ENCODE measurements around the gene CDC6. TPM values are rescaled to one million over a fixed set of nuclear protein-coding genes. Genes with fewer than 3 reads are reported as not detected.

CDC6 gene
- total RNA-seq, 2 experiments from 2014 or later = 95.6 to 95.7 TPM

DNA sequence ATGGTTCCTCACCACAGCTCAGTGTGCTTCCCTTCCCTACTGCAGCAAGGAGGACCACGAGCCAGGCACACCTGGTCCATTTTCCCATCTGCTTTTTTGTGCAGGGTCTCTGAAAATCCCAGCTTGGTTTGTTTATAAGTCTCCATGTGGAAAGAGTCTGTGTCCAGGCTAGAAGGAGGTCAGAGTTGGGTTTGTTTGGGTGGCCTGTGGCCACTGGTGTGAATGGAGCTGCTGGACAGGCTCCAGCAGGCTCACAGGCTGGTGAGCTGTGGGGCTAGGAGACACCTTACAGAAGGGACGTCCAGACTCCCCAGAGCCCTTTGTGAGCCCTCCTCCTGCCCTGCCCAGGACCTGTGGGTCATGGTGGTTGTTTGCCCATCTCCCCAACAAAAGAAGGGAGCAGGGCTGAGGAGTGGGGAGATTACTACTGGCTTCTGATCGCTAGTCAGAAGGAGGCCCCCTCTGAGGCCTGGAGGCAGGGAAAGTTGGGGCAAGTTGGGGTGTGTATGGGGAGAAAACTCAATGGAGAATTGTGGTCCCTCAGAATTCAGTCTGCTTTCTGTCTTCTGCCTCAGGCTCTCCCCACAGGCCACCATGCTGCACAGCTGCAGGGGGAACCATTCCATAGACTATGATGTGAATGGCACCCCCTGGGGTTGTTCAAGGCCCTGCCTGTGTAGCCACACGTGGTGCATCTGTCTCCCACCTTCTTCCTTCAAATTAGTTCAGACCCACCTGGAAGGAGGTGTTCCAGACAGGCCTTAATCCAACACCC lies 25.4 kb downstream of the CDC6 start:
- DNase-seq = no peak
- CTCF ChIA-PET = interaction anchor here (0.8 to 1.3 kb wide), 3 partner anchors 10 to 42 kb away, joined by 3 to 6 read pairs (median 4); no protein-coding TSS in a partner anchor
- intact Hi-C loops (cut with micrococcal nuclease) = no loop called here
- Mint-ChIP-seq H3K4me1 (ENCODE audit: low read depth) (peaks cover 62% of the 10 kb centered on the region), H3K4me3 (no peak overlapping the region), H3K27me3 (no peaks in the 10 kb centered on the region), H3K27ac (peak overlapping the region; percentile 28), H3K9me3 (no peaks in the 10 kb centered on the region), H3K36me3 (no peaks in the 10 kb centered on the region)
- POLR2A ChIA-PET = no interaction called here

DNA sequence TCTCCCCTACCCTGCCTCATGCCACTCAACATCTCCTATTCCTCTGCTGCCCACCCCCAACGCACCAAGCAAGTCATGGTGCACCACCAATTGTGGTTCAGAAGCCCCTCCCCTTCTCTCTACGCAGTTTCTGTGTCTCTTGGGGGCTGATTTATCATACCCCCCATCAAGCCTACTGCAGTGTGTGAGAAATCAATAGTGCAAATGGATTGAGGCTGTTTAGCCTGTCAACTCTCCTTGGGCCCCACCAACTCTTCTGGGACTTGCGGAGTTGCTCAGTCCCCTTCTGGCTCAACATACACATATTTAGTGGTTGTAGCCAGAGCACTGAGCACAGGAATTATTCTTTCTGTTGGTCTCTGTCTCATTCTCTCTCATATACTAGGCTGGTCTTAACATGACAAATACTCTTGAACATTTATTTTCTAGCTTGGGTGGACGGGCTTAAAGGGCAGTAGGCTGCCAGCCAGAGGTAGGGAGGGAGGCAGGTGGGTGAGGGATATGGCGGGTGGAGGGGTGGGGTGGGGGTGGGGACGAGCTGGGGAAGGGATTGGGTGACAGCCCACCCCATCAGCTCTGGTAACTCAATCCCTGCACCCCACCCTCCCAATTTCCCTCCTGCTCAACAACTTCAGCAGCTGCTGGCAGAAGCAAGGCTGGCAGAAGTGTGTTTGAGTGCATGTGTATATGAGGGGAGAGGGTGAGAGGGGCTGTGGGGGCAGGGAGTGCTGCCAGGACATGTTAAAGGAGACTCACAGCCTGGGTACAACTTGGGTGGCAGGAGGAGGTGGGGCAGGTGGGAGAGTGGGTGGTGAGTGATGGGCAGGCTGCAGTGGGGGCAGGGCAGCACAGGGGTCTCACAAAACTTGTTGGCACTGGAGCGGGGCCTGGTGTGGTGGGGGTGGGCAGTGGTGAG lies 26.2 kb downstream of the CDC6 start:
- H3K4me1 Mint-ChIP-seq (ENCODE audit: low read depth) = peaks cover 63% of the 10 kb centered on the region
- no peaks in the 10 kb centered on the region for H3K9me3 Mint-ChIP-seq
- intact Hi-C loops (cut with micrococcal nuclease) = no loop called here
- ChIA-PET POLR2A (interaction anchor here (0.6 to 1.8 kb wide), 4 partner anchors 10 to 73 kb away, joined by 3 to 8 read pairs (median 4); partner anchors contain the start of gene CDC6), CTCF (interaction anchor here (0.8 to 4.7 kb wide), 5 partner anchors 12 to 123 kb away, joined by 3 to 30 read pairs (median 3); no protein-coding TSS in a partner anchor)
- DNase-seq = no peak
- peaks cover 2% of the 10 kb centered on the region for H3K36me3 Mint-ChIP-seq
- no peaks in the 10 kb centered on the region for H3K27me3 Mint-ChIP-seq
- peak overlapping the region; percentile 68 for H3K27ac Mint-ChIP-seq
- peak overlapping the region; percentile 34 for H3K4me3 Mint-ChIP-seq

DNA sequence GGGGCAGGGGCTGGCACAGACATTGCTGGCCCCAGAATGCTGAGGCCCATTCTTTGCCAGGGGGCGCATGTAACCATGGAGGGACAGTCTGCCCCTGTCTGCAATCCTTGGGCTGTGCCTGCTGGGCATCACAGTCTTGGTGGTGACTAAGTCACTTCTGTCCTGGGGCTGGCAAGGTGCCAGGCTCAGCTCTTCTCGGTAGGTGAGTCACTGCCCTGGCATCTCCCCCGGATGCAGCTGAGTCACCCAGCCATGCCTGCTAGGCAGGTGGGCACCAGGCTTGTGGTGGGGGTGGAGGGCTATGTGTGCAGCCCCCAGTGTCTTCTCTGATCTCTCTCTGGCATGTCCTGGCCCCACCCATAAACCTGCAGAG lies 26.9 kb downstream of the CDC6 start:
- DNase-seq = peak; percentile 95
- H3K4me3 Mint-ChIP-seq = peak overlapping the region; percentile 34
- POLR2A ChIA-PET = interaction anchor here (0.6 to 1.8 kb wide), 4 partner anchors 11 to 74 kb away, joined by 3 to 8 read pairs (median 4); partner anchors contain the start of gene CDC6
- peaks cover 4% of the 10 kb centered on the region for H3K36me3 Mint-ChIP-seq
- H3K9me3 Mint-ChIP-seq = no peaks in the 10 kb centered on the region
- H3K4me1 Mint-ChIP-seq (ENCODE audit: low read depth) = peaks cover 65% of the 10 kb centered on the region
- intact Hi-C loops (cut with micrococcal nuclease) = no loop called here
- CTCF ChIA-PET = interaction anchor here (0.8 to 5.1 kb wide), 8 partner anchors 8 to 123 kb away, joined by 3 to 50 read pairs (median 5); no protein-coding TSS in a partner anchor
- H3K27me3 Mint-ChIP-seq = no peaks in the 10 kb centered on the region
- peak overlapping the region; percentile 68 for H3K27ac Mint-ChIP-seq

DNA sequence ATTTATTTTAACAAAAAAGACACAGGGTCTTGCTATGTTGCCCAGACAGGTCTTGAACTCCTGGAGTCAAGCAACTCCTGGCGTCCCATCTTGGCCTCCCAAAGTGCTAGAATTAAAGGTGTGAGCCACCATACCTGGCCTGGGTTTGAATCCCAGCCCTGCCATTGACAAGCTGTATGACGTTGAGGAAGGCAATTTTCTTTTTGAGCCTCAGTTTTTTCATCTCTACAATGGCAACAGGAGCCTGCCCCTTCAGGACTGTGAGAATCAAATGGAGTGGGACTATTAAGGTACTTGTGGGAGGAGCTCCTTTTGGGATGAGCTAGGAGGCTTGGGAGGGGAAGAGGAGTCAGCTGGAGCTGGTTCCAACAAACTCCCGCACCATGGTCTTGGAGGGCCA lies 27.5 kb downstream of the CDC6 start:
- no peak overlapping the region for H3K4me3 Mint-ChIP-seq
- no peaks in the 10 kb centered on the region for H3K9me3 Mint-ChIP-seq
- CTCF ChIA-PET = interaction anchor here (0.6 to 5.1 kb wide), 10 partner anchors 8 to 124 kb away, joined by 3 to 50 read pairs (median 4); no protein-coding TSS in a partner anchor
- intact Hi-C loops (cut with micrococcal nuclease) = loop anchor here (5.0 kb wide), 3 partner anchors 42 to 292 kb away; partner anchors contain the start of gene TOP2A
- DNase-seq = no peak
- H3K36me3 Mint-ChIP-seq = peaks cover 4% of the 10 kb centered on the region
- peaks cover 69% of the 10 kb centered on the region for H3K4me1 Mint-ChIP-seq (ENCODE audit: low read depth)
- H3K27ac Mint-ChIP-seq = peak overlapping the region; percentile 35
- POLR2A ChIA-PET = interaction anchor here (1.2 to 1.8 kb wide), 5 partner anchors 9 to 96 kb away, joined by 3 to 8 read pairs (median 4); partner anchors contain the start of genes CDC6 and WIPF2
- no peaks in the 10 kb centered on the region for H3K27me3 Mint-ChIP-seq

DNA sequence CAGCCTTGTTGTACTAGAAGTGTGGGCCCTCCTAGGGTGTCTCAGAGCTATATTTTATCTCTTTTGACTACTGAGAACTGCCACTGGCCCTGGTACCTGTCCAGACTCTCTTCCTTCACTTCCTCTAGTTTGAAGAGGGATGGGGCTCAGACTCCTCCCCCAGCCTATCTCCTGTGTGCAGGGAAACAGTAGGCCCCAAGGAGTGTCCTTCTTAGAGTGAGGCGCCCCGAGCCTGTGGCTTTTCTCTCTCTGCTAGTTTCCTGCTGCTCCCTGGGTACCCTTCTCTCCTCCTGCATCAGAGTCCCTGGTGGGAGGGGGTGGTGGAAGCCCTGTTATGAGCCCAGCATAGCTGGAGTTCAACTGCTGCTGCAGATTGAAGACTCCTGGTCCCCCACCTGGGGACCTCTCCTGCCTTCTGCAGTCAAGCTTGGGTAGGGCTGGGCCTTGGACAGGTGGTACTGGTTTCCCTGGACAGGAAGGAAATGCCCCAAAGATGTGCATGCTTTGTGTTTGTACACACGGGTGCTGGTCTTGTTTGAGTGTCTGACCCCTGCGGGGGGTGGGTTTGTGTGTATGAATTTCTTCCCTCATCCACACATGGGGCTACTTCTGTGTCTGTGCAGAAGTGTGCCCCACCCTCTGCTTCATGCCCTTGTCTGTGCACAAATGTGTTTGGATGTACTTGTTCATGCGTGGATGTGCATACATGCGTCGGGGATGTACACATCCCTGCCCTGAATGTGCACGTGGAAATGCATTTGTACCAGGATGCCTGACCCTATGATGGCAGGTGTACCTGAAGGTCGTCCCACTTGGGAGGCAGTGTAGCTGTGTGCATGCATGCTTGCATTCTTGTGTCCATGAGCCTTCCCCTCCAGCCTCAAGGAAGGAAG lies 28.2 kb downstream of the CDC6 start:
- intact Hi-C loops (cut with micrococcal nuclease) = loop anchor here (5.0 kb wide), 3 partner anchors 41 to 291 kb away; partner anchors contain the start of gene TOP2A
- H3K36me3 Mint-ChIP-seq = peaks cover 4% of the 10 kb centered on the region
- ChIA-PET POLR2A (interaction anchor here (0.5 to 2.4 kb wide), 9 partner anchors 8 to 175 kb away, joined by 3 to 11 read pairs (median 4); partner anchors contain the start of genes CASC3, CDC6 and WIPF2), CTCF (interaction anchor here (0.6 to 5.1 kb wide), 9 partner anchors 9 to 47 kb away, joined by 3 to 50 read pairs (median 4); no protein-coding TSS in a partner anchor)
- no peak for DNase-seq
- H3K4me3 Mint-ChIP-seq = no peak overlapping the region
- peak overlapping the region; percentile 35 for H3K27ac Mint-ChIP-seq
- peaks cover 73% of the 10 kb centered on the region for H3K4me1 Mint-ChIP-seq (ENCODE audit: low read depth)
- no peaks in the 10 kb centered on the region for H3K9me3 Mint-ChIP-seq
- H3K27me3 Mint-ChIP-seq = no peaks in the 10 kb centered on the region

DNA sequence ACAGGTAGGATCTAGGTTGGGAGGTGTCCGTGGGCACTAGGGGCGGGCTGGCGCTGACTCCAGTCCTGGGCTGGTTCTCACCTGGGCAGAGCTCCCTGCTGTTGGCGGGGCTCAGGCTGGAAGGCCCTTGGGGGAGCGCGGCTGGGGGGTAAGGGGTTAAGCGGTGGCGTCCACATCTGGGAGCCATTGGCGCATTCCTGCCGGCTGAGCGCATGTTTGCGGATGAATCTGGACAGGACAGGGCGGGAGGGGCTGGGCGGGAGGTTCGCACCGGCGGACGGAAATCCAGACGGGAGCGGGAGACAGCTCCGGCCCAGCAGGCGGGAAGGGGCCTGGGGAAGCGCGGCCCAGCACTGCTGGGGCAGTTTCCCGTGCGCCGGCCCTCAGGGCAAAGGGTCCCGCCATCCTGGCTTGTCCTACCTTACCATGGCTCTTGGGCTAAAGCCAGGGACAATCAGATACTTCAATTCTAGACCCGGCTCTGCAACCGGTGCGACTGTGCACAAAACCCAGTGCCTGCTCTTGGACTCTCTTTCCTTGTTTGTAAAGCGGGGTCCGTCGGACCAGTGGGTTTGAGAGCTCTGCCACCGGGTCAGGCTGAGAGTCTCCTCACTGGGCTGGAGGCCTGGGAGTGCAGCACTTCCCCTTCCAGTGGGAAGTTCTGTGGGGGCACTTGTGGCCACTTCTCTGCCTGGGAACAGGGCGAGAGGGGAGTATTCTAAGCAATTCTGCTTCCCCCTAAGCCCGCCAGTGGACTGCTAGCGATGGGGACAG lies 29.1 kb downstream of the CDC6 start:
- ChIA-PET CTCF (interaction anchor here (0.6 to 5.1 kb wide), 23 partner anchors 9 to 290 kb away, joined by 3 to 50 read pairs (median 4); partner anchors contain the start of genes CDC6, RARA and WIPF2), POLR2A (interaction anchor here (0.5 to 2.5 kb wide), 11 partner anchors 9 to 176 kb away, joined by 3 to 11 read pairs (median 4); partner anchors contain the start of gene CASC3)
- DNase-seq = no peak
- H3K4me1 Mint-ChIP-seq (ENCODE audit: low read depth) = peaks cover 73% of the 10 kb centered on the region
- intact Hi-C loops (cut with micrococcal nuclease) = loop anchor here (1.0 to 5.0 kb wide), 4 partner anchors 25 to 291 kb away; partner anchors contain the start of gene TOP2A
- no peaks in the 10 kb centered on the region for H3K9me3 Mint-ChIP-seq
- no peak overlapping the region for H3K4me3 Mint-ChIP-seq
- no peaks in the 10 kb centered on the region for H3K27me3 Mint-ChIP-seq
- H3K36me3 Mint-ChIP-seq = peaks cover 4% of the 10 kb centered on the region
- H3K27ac Mint-ChIP-seq = no peak overlapping the region

DNA sequence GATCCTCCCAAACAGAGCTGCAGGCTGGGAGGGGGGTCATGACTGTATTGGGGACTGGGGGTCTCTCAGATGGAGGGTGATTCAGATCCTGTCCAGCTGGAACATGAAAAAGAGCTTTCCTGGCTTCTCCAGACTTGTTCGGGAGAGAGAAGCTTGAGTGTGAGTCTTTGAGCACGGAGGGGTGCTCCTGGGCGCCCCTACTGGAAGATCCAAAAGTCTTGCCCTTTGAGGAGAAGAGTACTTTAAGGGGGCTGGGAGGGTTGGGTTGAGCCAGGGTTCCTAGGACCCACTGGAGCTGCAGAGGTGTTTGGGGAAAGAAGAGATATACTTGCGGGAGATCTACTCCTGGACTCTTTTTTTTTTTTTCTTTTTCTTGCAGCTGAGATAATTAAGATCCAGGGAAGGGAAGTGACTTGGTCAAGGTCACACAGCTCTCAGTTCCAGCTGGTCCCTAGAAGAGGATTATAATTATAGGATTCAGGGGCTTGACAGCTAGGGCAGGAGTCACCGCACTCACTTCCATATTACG lies 29.7 kb downstream of the CDC6 start:
- no peaks in the 10 kb centered on the region for H3K9me3 Mint-ChIP-seq
- intact Hi-C loops (cut with micrococcal nuclease) = loop anchor here (1.0 to 5.0 kb wide), 4 partner anchors 24 to 290 kb away; partner anchors contain the start of gene TOP2A
- no peaks in the 10 kb centered on the region for H3K27me3 Mint-ChIP-seq
- H3K4me3 Mint-ChIP-seq = peak overlapping the region; percentile 99
- ChIA-PET POLR2A (interaction anchor here (0.9 to 2.5 kb wide), 10 partner anchors 8 to 29 kb away, joined by 3 to 11 read pairs (median 4); no protein-coding TSS in a partner anchor), CTCF (interaction anchor here (0.6 to 5.1 kb wide), 22 partner anchors 9 to 291 kb away, joined by 3 to 50 read pairs (median 4); partner anchors contain the start of genes CDC6, RARA and WIPF2)
- H3K27ac Mint-ChIP-seq = peak overlapping the region; percentile 80
- peak; percentile 63 for DNase-seq
- peaks cover 4% of the 10 kb centered on the region for H3K36me3 Mint-ChIP-seq
- H3K4me1 Mint-ChIP-seq (ENCODE audit: low read depth) = peaks cover 73% of the 10 kb centered on the region

DNA sequence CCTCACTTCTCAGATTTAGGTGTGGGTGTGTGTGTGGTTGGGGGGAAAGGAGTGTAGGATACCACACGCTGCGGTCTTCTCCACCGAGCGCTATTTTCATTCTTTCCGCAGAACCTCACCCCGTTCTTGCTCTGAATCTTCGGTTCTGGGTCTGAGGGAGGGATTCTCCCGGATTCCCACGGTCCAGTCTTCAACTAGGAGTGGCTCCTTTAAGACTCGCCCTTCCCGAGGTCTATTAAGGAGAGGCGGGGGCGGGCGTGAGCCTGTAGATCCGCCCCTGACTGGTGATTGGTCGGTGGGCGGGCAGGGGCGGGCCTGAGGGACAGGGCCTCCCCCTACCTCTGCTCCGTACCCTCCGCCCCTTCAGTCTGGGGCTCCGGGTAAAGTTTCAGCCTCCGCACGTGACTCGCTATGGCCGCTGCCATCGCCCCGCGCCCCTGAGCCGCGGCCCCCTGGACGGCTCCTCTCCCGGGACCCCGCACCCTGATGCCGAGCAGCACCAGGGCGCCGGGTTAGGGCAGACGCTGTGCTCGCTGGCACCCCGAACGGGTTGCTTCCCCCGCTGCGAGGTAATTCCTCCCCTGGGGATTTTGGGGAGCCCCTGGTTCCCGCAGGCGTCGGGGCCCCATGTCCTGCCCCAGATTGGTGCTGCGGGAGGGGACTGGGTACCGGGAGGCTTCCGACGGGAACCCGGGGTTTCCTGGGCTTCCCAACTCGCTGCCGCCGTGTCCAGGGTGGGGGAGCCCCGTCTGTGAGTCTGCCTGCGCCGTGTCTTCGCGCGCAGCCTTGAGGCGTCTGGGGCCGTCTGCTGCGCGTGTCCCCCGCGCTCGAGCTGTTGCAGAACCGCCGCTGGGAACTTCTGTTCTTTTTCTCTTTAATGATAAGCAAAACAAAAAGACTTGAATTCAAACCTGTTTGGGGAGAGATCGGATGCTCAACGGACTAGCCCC lies 30.5 kb downstream of the CDC6 start:
- peak; percentile 95 for DNase-seq
- peak overlapping the region; percentile 99 for H3K4me3 Mint-ChIP-seq
- intact Hi-C loops (cut with micrococcal nuclease) = loop anchor here (1.0 to 5.0 kb wide), 5 partner anchors 23 to 289 kb away; partner anchors contain the start of gene TOP2A
- H3K36me3 Mint-ChIP-seq = peaks cover 4% of the 10 kb centered on the region
- ChIA-PET POLR2A (interaction anchor here (0.6 to 2.5 kb wide), 10 partner anchors 10 to 141 kb away, joined by 3 to 11 read pairs (median 4); no protein-coding TSS in a partner anchor), CTCF (interaction anchor here (0.9 to 5.1 kb wide), 20 partner anchors 8 to 1449 kb away, joined by 3 to 50 read pairs (median 4); partner anchors contain the start of genes CDC6 and RARA)
- peaks cover 80% of the 10 kb centered on the region for H3K4me1 Mint-ChIP-seq (ENCODE audit: low read depth)
- peaks cover 2% of the 10 kb centered on the region for H3K27me3 Mint-ChIP-seq
- no peaks in the 10 kb centered on the region for H3K9me3 Mint-ChIP-seq
- H3K27ac Mint-ChIP-seq = peak overlapping the region; percentile 99
